Measurements from ENCODE around the gene TRIM2.

DNA sequence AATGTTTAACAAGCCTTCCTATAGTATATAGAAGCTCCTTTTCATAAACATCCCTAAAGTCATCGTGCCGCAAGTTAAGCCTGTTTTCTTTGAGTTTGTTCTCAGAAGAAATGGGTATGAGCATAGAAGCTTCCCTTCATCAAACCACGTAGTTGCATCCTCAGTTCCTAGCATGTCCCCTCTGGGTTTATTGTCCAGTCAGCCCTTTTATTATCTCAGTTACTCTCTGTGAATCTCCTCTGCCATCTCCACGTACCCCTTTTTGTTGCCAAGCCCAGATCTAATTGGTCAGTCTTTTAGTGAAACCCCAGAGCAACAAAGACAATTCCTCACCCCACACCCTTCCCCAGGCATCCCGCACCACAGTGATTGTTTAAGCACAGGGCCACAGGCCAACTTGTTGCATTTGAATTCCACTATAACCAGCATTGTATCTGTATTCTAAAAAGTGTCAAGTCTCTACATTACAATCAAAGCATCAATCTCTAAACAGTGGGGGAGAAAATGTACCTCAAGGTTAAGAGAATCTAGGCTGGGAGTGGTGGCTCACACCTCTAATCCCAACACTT lies 12.4 kb upstream of the TRIM2 start:
- no peak for TF ChIP-seq EZH2 (IDR thresholded peaks at IDR 0.05; ENCODE audit: low read length)
- TF ChIP-seq, protein P1, sequence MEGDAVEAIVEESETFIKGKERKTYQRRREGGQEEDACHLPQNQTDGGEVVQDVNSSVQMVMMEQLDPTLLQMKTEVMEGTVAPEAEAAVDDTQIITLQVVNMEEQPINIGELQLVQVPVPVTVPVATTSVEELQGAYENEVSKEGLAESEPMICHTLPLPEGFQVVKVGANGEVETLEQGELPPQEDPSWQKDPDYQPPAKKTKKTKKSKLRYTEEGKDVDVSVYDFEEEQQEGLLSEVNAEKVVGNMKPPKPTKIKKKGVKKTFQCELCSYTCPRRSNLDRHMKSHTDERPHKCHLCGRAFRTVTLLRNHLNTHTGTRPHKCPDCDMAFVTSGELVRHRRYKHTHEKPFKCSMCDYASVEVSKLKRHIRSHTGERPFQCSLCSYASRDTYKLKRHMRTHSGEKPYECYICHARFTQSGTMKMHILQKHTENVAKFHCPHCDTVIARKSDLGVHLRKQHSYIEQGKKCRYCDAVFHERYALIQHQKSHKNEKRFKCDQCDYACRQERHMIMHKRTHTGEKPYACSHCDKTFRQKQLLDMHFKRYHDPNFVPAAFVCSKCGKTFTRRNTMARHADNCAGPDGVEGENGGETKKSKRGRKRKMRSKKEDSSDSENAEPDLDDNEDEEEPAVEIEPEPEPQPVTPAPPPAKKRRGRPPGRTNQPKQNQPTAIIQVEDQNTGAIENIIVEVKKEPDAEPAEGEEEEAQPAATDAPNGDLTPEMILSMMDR (optimal IDR thresholded peaks at IDR 0.05 in 1 of 3, IDR thresholded peaks at IDR 0.05 in 1 of 3, conservative IDR thresholded peaks at IDR 0.05 in 1 of 3; ENCODE audit: extremely low read depth in 1 of 3, insufficient read depth in 2 of 3, low read length in 3 of 3), result no peak
